HG03097 (cell line): Measurements from ENCODE around the gene FUT8.
"Not testable (repeated sequence)": the region's sequence is repeated elsewhere in the genome, so short reads cannot be mapped to it uniquely, and the experiment has no call there.

Experiments used
- ATAC-seq: cut with Tn5 transposase; IDR thresholded peaks from one replicate; pipeline ENCODE4 v1.9.1; 2021; ENCODE audit not compliant: unreplicated experiment, low FRiP score

The FUT8 gene

DNA sequence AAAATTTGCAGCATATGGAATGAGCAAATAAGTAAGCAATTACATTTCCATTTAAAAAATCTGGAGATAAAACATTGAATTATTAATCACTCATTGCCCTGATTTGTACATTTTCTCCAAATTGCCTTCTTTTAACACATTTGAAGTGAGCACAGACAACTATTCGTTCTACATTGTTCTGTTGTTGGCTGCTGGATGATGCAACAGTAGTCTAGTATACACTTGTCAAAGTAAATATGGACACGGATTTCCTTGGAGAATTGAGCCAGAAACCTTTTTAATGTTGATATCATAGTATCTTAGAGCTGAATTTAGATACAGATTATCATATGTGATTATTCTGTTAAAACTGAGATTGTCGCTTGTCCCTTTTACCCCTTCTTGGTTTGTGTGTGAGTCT lies 188.2 kb downstream of the FUT8 start:
- ATAC-seq, result no peak

DNA sequence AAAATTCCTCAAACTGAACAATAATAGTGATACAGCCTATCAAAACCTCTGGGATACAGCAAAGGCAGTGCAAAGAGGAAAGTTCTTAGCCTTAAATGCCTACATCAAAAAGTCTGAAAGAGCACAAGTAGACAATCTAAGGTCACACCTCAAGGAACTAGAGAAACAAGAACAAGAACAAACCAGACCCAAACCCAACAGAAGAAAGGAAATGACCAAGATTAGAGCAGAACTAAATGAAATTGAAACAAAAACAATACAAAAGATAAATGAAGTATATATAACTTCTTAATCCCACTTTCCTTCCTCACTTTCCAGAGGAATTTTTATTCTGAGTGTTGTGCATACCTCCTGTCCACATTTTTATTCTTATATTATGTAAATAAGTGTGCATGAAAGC lies 192.0 kb downstream of the FUT8 start:
- no peak for ATAC-seq

DNA sequence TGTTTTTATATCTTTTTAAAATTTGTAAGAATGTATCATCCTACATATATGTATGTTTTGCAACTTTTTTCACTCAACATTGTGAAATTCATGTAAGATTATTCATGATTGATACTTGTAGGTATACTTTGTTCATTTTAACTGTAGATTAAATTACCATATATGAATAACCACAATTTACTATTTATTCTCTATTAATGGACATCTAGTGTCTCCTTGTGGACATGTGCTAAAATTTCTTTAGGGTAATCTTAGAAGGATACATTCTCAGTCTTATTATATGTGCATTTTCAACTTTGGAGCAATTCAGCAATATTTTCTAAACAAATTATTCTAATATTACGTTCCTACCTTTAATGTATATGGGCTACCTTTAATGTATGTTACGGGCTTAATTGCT lies 192.4 kb downstream of the FUT8 start:
- ATAC-seq, result no peak

DNA sequence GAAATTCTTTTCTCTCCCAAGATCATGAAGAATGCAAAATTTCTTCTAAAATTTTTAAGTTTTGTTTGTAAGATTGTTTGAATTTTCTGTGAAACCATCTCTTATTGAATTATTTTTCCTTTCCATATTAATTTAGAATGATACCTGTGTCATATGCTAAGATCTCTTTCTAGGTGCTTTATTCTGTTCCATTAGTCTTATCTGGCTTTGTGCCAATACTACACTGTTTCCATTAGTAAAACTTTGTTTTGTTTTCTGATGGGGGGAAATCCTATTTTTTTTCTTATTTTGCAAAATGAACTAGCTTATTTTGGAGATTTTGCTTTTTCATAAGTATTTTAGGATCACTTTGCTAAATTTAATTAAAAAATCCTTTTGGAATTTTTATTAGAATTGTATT lies 193.9 kb downstream of the FUT8 start:
- ATAC-seq, result no peak

DNA sequence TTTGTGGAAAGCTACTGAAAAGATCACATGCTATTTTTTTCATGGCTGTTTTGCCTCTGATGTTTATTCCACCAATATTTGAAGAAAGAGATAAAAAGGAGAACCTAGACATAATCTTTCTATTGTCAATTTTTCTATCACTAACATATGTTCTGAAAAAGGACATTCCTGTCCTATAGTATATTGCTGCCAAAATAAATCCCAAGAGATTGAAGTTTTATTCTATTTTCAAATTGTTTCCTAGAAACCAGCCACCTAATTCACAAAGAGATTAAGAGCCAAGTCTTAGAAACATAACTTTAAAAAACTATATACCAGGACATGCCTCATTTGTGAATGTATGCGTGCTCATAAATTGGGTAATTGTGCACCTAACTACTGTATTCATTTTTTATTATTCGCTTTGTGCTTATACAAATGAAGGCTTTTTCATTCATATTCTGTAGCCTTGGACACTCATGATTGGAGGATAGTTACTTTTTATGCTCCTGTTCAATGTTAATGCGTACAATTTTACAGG lies 200.7 kb downstream of the FUT8 start:
- no peak for ATAC-seq

DNA sequence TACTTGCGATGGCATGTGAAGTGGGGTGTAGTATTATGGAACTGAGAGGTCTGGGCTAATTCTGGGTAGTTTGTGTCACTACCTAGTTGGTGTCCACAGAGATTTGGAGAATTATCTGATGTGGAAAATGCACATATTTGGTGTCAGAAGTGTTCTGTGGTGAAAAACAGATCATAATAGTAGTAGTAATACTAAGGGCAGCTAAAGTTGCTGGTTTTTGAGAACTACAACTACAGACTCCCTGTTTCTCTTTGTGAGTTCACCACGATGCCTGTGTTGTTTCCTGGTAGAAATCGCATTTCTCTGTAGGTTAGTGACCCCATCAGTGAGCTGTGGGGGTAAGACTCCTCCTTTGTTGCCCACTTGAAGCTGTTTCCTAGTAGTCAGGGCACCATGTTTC lies 206.5 kb downstream of the FUT8 start:
- ATAC-seq, result no peak

DNA sequence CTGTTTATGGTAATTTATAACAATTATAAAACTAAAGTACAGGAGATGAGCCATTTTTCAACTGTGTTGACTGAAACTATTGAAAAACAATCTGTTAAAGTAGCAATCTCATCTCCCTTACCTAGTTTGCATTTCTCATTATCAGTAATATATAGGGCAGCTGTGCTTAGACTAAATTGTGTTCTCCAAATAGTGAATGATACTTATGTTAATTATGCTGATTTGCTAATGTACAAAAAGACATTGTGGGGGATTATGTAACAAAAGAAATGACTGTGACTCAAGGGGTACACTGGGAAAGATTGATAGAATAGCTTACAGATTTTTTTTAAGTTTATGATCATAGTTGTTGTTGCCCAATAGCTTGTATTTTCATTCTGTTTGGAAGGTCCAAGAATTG lies 207.7 kb downstream of the FUT8 start:
- ATAC-seq, result no peak

DNA sequence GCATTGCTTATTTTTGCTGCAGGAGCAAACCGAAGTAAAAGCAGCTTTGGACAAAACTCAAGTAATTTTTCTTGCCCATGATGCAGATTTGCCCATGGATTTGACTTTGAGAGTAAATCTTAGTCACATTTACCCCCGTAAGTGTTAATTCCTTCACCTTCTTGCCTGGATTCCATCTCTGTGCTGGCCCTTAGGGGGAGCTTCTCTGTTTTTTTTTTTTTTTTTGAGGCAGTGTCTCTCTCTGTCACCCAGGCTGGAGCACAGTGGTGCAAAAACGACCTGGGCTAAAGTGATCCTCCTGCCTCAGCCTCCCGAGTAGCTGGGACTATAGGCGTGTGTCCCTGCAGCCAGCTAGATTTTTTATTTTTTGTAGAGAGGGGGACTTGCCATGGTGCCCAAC lies 210.2 kb downstream of the FUT8 start:
- no peak for ATAC-seq

DNA sequence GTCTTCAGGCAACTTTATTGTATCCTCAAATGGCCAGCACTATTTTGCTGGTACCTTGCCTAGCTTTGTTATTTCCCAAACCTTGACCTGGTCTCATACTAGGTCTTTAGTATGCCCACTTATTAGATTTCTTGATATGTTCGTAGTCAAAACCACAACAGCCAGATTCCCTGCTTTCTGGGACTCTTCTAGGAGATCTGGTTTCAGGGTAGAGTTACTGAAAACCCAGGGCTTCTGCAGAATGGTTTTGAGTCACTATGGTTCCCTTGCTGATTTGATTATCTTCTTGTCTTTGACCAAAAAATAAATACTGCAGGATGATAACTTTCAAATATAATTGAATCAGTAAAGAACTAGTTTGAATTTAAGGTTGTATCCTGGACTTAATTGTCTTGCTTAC lies 211.2 kb downstream of the FUT8 start:
- ATAC-seq, result no peak

DNA sequence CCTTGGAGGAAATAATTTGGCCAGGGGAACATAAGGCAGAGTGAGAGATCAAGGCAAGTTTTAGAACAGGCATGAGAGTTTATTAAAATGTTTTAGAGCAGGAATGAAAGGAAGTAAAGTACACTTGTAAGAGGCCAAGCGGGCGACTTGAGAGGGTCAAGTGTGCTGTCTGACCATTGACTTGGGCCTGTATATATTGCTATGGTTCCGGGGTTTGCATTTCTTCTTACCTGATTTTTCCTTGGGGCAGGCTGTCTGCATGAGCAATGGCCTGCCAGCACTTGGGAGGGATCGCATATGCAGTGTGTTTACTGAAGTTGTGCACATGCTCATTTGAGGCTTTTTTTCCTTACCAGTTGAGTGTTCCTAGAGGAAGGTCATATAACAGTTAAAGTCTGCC lies 214.8 kb downstream of the FUT8 start:
- ATAC-seq, result no peak

DNA sequence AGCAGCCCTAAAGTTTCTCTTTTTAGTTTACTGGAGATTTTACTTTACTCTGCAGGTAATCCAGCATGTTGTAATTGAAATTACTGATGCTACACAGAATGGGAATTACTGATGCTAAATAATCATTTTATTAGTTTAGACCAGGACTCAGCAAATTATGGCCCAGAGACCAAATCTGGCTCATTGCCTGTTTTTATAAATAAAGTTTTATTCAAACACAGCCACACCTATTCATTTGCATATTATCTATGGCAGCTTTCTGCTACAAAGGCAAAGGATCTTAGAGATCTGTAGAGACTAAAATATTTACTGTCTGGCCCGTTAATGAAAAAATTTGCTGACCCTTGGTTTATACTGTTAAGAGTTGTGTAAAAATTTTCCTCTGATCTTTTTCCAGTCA lies 216.1 kb downstream of the FUT8 start:
- no peak for ATAC-seq

DNA sequence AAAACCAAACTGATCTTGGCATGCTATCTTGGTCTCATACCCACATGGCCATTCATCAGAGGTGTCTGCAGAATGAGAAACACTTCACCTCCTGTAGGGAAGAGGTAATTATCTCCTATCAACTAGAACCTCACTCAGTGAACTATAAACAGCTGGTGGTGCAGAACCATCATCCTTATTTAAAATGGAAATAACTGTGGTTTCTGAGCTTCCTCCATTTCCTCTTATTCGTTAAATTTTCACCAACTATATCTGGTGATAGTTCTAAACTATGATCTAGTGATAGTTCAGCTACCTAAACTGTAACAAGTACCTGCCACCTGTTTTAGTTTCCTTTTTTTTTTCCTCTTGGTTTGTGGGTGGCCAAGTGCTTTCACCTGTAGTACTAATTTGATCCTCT lies 218.5 kb downstream of the FUT8 start:
- ATAC-seq, result no peak

DNA sequence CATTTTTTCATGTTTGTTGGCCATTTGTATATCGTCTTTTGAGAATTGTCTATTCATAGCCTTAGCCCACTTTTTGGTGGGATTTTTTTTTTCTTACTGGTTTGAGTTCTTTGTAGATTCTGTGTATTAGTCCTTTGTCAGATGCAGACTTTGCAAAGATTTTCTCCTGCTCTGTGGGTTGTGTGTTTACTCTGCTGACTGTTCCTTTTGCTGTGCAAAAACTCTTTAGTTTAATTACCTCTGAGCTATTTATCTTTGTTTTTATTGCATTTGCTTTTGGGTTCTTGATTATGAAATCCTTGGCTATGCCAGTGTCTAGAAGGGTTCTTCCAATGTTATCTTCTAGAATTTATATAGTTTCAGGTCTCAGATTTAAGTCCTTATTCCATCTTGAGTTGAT lies 220.0 kb downstream of the FUT8 start:
- ATAC-seq, result no peak

DNA sequence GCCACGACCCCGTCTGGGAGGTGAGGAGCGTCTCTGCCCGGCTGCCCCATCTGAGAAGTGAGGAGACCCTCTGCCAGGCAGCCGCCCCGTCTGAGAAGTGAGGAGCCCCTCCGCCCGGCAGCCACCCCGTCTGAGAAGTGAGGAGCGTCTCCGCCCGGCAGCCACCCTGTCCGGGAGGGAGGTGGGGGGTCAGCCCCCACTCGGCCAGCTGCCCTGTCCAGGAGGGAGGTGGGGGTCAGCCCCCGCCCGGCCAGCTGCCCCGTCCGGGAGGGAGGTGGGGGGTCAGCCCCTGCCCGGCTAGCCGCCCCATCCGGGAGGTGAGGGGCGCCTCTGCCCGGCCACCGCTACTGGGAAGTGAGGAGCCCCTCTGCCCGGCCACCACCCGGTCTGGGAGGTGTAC lies 221.1 kb downstream of the FUT8 start:
- not testable (repeated sequence) for ATAC-seq

DNA sequence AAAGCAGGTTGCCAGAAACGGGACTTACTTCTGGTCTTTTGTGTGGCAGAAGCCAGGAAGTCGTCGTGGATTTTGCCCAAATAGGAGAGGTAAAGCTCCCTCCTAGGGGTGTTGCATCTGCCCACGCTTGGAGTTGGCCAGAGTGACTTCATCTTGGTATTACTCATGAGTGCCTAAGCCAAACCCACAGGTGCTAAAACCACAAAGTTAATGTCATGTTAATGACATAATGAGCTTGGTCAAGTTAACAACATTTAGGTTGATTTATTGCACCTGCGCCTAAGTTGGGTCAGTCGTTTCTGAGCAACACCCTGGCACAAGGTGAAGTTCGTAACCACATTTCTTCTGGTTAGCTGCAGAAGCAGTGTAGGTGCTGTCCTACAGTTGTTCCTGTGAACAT lies 225.2 kb downstream of the FUT8 start:
- no peak for ATAC-seq

DNA sequence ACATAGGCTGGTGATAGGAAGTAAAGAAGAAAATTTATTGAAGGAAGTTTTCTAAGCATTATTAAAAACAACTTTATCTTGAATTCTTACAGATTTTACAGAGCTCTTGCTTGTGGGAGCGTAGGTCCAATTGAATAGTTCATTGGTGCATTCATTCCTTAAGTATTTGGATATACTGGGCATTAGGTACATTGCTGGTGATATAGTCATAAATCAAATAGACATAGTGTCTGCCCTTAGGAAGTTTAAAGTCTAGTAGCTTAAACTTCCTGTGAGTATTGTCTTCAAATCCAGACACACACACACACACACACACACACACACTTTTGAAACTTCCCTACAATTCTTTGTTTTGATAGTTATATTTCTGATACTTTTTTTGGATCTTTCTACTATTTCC lies 226.7 kb downstream of the FUT8 start:
- ATAC-seq, result no peak

DNA sequence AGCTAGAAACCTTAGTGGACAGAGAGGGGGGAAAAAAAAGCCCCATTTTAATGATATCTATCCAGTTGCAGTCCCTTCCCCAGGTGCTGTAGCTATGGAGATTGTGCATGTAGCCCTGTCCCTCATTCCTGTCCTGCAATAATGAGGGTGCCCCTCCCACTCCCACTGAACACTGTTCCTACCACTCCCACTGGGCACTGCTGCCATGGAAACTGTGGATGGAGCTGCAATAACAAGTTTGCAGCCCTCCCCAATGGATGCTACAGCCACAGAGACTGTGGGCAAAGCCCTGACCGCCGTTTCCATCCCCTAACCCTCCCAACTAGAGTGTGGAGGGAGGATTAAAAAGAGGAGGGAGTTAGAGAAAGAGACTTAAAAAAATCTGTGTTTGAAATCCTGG lies 238.3 kb downstream of the FUT8 start:
- ATAC-seq, result no peak

DNA sequence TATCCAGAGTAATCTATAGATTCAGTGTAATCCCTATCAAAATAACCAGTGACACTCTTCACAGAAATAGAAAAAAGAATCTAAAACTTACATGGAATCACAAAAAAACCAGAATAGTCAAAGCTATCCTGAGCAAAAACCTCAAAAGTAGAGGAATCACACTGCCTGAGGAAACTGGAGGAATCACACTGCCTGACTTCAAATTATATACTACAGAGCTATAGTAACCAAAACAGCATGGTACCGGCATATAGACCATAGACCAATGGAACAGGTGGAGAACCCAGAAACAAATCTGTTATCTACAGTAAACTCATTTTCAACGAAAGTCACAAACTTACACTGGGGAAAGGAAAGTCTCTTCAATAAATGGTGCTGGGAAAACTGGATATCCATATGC lies 244.0 kb downstream of the FUT8 start:
- no peak for ATAC-seq

DNA sequence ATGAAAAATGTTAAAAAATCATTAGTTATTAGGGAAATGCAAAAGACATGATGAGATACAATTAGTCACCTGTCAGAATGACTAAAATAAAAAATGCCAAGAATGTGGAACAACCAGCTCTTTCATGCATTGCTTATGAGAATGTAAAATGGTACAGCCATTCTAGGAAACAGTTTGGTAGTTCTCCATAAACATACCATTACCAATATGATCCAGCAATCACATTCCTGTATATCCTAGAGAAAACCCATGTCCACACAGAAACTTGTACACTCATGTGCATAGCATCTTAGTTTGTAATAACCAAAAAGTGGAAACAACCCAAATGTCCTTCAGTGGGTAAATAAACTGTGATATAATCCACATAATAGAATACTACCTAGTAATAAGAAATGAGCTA lies 245.7 kb downstream of the FUT8 start:
- no peak for ATAC-seq

DNA sequence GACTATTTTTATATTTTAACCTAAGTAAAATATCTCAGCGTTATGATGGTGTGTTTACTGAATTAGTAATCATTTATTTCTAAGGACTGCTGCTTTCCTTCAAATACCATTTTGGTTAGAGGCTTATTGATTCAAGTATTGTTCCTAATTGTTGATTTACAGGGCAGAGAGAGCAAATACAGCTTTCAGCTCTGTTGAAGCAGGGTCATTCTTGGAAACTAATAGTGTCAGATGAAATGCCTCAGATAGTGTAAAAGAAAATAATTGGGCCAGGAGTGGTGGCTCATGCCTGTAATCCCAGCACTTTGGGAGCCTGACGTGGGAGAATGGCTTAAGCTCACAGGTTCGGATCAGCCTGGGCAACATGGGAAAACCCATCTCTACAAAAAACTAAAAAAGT lies 249.3 kb downstream of the FUT8 start:
- ATAC-seq, result no peak

DNA sequence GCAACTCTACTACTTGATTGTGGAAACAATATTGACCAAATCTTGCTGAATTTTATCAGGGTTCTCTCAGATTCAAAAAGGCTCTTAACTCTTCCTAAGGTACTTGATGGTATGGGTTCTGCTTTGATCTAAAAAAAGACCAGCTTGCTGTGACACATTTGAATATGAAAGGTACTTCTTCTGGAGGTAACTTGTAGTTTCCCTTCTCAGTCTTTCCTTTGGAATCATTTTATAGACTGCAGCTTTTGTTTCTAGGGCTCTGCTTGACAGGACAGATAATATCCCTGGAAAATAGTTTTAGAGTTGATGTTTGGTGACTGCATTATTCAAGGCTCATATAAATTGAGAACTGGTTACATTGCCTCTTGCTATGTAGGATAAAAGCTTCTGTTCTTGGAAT lies 251.9 kb downstream of the FUT8 start:
- no peak for ATAC-seq

DNA sequence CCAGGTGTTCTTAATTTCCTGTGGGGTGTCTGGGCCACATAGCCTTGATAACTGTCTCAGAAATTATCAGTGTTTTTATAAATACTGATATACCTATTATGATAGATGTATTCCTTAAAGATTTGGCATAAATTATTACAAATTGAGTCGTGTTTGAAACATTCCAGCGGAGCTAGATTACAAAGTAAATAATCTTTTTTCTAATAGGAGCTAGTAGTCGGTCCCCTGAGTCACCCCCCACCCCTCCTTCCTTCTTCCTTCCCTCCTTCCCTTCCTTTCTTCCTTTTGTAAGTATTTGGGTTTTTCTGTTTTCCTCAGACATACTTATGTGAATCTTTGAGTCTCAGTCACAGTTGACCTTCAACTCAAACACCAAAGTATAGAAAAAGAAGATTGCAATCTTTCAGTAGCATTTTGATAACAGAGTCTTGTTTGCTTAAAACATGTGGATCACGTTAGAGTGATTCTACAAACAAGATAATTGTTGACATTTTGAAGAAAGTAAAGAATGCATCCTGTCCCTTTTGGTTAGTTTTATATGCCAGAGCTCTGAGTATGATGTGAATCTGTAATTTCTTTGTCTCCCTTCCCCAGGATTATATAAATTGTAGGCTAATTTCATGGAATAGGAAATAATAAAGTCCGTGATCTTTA lies 264.0 kb downstream of the FUT8 start:
- ATAC-seq, result no peak

DNA sequence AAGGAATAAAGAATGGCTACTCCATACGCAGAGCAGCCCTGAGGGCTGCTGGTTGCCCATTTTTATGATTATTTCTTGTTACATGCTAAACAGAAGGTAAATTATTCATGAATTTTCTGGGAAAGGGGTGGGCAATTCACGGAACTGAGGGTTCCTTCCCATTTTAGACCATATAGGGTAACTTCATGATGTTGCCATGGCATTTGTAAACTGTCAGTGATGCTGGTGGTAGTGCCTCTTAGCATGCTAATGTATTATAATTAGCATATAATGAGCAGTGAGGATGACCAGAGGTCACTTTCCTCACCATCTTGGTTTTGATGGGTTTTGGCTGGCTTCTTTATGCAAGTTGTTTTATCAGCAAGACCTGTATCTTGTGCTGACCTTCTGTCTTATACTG lies 273.0 kb downstream of the FUT8 start:
- ATAC-seq, result no peak
